ENCODE measurements around the gene SPACA7.

The SPACA7 gene

DNA sequence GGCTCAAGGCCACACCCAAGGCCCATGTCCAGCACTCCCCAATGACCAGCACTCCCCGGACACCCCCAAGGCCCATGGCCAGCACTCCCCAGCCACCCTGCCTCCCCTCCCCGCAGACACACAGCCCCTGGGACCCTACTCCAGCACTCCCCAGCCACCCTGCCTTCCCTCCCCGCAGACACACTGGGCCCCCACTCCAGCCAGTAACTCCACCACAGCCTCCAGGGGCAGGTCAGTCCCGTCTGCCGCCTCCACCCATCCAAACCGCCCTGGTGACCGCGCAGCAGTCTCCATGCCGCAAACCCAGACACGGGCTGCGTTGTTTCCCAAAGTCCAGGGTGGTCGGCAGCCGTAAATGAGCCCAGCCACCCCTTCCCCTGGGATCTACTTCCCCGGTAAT is 70.7 kb downstream of the SPACA7 start:
- no peak for DNase-seq (ENCODE audit: low read depth in 2 of 2, low spot score in 1 of 2)

DNA sequence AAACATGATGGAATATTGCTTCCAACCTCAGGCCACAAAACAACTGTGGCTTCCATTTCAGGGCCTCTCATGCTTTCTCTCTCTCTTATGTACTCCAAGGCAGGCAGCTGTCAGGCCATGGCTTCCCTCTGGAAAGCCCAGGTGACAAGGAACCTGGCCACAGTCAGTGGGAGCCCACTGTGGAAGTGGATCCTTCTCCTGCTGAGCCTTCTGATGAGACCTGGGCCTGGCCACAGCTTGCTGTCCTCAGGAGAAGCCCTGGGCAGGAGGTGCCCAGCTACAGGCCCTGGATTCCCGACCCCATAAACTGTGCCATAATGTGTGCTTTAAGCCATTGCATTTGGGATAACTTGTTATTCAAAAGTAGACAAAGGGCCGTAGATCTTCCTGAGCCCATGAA is 71.2 kb downstream of the SPACA7 start:
- DNase-seq (ENCODE audit: low read depth in 2 of 2, low spot score in 1 of 2): no peak

DNA sequence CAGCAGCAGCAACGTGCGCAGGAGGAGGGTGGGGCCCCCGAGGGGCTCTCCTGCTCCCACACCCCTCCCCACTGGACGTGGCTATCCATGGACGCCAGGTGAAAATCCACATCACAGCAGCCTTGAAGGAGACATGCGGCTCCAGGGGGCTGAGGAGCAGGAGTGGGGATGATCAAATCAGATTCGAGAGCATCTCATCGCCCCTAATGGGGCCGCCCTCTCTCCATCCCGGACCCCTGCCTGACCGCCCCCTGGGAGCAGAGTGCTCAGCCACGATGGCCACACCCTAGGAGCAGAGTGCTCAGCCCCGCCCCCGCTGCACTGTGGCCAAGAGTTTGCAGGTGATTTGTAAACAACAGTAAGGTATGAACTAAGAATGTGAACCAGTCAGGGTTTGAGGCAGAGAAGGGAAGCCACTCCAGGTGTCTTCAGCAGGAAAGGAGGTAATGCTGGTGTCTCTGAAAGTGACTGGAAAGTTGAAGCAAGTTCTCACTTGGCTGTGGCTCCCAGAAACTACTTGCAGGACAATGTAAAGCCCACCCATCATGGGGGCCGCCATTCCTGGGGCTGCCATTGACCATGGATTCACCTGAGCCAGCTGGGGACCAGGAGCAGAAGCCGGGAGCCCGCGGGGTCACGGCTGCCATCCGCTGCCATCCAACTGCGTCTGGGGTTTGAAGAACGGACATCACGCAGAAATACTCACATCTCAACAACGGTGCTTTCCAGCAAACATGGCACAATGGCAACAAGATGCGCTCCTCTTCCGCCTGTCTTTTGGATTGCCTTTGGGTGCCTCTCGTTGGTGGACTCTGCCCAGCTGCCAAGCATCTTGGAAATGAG is 71.8 kb downstream of the SPACA7 start:
- no peak for DNase-seq (ENCODE audit: low read depth in 2 of 2, low spot score in 1 of 2)

DNA sequence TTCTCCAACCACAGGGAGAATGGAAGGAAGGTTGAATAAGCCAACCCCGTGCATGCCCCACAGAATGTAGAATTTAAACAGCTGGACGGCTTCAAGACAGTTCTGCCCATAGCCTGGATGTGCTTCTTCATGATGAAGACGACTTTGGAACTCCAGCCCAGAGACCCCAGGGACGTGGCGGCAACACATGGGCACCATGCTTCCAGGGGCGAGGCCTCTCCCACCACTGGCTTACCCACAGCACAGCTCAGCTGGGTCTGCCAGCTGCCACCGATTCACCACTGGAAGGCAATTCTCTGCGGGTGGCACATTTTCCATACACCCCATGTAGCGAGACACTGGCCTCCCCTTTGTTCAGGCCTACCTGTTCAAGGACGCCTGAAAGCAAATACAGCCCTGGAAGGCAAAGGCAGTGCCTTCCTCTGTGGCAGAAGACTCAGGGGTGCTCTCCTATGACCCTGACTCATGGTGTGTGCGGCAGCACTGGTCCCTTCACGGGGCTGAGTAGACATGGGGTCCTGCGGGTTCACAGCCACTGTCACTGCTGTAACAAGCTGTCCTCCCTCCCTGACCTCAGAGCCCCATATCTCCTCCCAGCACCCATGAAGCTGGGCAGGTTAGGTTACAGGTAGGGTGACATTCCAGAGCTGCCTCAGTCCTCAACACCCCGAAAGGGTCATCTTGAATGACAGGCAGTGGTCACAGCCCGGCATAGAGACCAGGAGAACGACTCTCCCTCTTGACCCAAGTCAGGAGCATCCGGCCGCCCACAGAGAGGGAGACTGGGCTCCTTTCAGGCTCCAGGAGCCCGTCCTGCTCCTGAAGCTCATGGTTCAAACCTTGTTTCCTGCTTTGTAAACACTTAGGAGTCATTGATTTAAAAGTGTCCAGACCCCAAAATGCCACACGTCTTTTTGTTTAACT is 72.7 kb downstream of the SPACA7 start:
- no peak for DNase-seq (ENCODE audit: low read depth in 2 of 2, low spot score in 1 of 2)

DNA sequence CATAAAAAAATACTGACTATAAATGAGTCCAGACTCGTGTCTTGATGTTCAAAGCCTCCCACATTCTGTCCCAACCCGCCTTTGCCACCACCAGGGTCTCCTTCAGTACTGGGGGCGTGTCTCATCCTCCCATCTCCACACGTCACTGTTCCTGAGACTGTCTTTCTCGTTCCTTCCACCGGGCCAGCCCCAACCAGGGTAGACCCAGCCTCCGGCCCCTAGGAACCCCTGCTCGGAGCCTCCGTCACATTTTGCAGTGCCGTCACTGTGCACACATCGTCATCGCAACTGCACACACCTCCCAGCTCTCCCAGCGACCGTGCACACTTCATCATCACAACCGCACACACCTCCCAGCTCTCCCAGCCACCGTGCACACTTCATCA is 73.4 kb downstream of the SPACA7 start:
- DNase-seq (ENCODE audit: low read depth in 2 of 2, low spot score in 1 of 2): no peak

DNA sequence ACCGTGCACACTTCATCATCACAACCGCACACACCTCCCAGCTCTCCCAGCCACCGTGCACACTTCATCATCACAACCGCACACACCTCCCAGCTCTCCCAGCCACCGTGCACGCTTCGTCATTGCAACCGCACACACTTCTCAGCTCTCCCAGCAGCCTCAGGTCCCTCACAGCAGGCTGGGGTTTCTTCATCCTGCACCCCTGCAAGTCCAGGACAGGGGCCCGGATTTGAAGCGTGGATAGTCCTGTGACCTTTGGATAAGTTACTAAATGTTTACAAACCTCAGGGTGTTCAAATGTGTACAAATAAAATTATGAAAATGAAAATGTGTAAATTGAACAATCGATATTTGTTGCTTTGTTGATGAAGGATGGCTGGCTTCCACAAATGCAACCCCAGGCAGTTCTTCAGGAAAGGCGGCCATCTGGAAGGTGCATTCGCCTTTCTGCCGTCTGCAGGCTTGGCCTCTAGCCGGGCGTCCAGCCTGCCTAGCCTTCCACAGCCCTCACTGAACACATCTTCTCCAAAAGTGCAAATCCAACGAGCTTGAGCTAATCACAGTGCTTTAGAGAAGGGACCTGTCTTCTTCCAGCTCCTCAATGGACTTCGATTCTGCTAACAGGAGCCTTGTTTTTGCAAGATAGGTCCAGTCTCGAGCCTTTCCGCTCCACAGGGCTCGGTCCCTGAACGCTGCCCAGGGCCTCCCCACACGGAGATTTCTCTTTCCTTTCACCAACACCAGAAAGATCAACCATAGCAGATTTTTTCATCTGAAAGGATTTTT is 74.2 kb downstream of the SPACA7 start:
- no peak for DNase-seq (ENCODE audit: low read depth in 2 of 2, low spot score in 1 of 2)

DNA sequence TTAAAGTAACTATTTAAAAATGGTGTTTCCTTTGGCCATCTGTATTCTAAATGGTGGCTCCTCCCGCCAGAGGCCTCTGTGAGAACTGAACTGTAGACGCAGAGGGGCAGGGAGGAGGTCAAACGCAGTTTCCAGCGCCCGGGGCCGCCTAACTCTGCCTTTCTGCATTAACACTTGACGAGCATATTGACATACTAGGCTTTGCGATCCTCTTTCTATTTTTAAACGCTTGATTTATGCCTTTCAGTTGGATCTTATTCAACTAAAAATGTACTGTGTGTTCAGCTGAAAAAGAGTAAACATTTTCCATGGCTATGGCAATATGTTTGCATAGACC is 74.7 kb downstream of the SPACA7 start:
- DNase-seq (ENCODE audit: low read depth in 2 of 2, low spot score in 1 of 2): no peak

DNA sequence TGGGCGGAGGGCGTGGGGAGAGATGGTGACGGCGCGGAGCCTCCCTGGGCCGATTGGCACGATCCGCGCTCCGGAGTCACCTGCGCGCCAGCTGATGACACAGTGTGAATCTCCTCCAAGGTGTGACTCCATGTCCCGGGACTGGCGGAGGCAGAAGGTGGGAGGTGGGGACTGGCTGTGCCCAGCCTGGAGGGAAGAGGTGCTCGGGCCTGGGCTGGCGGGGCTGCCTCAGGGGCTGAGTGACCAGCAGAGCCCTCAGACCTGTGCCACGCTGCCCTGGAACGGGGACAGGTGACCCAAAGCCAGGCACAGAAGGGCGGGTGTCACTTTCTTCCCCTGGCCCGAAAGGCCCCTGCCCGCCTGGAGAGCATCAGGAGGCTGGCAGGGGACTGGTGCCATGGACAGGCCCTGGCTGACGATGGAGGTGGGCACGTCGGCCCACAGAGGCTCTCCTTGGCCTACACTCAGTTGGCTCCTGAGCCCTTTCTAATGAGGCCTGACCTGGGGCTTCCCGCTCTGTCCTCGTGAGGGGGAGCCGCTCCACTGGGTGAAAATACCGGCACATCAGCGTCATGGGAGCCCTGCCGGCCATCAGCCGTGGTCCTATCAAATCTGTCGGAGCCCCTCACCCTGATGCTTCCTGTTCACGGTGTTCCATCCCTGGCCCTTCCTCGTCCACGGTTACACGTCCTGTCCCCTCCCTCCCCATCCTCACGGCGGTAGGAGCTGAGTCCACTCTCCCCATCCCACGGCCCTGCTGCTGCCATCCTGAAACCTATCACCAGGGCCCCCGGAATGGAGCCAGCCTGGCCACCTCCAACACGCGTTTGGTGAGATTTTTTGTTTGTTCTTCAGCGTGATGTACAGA is 75.6 kb downstream of the SPACA7 start:
- no peak for DNase-seq (ENCODE audit: low read depth in 2 of 2, low spot score in 1 of 2)

DNA sequence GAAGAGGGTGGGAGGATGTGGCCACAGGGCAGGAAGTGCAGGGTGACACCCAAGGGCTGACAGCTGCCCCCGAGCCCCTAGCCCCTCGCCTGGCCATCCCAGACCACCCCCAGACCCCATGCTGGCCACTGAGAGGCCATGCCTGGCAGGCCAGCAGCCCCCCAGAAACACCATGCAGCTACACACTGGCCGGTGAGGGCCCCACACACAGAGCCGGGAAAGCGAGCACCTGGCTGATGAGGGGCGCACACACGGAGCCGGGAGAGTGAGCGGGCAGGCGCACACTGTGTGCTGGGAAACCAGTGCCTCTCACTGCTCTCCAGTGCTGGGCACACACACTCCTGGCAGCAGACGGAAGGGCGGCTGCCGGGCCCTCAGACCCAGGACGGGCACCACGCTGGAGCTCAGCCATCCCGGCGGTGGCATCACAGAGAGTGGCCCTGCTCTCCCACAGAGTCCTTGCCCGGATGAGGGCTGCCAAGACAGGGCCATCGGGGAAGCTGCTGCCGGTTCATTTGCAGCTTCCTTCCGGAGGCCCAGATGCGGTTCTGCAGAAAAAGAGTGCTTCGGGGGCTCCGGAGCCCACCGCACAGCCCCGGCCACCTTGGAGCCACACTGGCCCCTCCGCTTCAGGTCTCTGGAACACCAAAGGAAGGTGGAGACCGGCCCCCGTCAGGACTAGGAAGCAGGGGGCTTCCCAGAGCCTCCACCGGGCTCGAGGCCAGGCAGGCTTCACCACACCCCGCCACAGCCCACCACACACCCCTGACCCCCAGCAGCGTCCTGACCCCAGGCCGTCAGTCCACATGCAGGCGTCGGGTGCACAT is 76.4 kb downstream of the SPACA7 start:
- DNase-seq (ENCODE audit: low read depth in 2 of 2, low spot score in 1 of 2): no peak

DNA sequence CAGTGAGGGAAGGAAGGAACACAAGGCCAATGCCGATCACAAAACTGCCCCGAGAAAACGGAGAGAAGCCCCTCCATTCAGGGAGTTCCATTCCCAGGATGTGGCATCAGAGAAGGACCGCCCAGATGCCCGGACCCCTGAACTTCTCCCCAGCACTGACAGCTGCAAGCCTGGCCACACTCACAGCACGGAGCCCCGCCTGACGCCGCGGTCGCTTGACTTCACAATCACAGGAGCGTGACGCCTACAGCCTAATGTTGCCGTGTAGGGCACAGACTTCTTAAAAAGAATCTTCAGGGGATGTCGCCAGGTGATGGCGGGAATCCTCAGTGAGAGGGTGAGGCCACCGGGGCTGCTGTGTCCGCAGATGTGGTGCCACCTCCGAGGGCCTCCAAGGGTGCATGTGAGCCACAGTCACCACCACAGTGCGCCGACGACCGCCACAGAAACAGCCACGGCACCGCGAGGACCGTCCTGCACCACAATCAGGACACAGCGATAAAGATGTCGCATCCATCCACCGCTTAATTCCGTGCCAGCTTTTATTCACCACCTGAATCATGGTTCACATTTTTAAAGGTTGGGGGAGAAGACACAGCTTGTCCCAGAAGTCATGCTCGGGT is 77.2 kb downstream of the SPACA7 start:
- no peak for DNase-seq (ENCODE audit: low read depth in 2 of 2, low spot score in 1 of 2)

DNA sequence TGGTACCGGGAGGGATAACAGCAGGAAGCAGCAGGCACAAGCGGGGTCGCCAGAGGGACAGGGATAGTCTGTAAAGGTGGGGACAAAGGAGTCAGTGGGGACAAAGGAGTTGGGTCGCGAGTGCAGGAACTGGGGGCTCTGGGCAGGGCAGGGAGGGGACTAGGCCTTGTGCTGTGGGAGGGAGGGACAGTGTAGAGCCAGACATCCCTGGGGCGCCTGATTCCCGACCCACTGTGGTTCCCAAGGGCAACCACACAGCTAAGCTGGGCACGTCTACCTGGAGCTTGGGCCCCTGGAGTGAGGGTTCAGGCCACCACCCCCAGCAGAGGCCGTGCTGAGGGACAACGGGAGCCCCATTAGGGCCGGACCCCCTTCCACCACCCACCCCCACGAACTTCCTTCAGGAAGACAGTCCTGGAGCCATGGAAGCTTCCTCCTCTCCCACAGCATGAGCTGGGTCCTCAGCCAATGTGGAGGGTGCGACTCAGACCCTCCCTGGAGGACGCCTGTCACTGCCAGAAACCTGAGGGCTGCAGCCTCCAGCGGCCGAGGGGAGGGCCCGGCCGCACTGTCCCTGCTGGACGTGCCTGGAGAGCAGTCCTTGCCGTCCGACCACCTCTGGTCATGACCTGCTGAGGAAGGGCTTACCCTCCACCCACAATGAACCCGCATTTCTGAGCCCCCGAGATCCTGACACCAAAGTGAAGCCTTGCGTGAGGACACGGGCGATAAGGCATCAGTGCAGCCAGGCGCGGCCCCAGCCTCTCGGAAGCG is 77.9 kb downstream of the SPACA7 start:
- no peak for DNase-seq (ENCODE audit: low read depth in 2 of 2, low spot score in 1 of 2)

DNA sequence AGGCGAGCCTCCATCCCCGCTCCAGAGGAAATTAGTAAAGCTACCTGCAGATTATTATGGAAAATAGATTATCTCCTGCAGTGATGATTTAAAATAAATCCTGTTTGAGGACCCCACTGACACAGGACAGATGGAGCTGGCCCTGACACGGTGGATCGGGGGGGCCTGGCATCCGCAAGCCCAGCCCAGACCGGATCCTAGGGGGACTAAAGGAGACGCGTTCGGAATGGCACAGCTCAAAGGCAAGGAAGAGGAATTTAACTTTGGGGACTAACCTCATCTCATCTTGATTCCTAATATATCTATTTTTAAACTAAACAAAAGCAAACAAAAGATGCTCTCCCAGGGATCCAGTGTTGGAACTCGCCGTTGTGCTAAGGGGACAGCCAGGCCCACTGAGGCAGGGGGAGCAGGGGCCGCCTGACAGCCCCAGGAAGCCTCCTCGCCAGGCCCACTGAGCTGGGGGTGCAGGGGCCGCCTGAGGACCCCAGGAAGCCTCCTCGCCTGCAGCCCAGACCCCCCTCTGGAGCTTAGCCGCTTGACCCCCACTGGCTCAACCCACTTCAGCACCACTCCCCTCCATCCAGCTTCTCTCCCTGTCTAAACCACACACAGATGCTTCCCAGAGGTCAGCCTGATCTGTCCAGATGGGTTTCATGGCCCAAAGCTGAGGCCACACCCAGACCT is 78.6 kb downstream of the SPACA7 start:
- DNase-seq (ENCODE audit: low read depth in 2 of 2, low spot score in 1 of 2): no peak

DNA sequence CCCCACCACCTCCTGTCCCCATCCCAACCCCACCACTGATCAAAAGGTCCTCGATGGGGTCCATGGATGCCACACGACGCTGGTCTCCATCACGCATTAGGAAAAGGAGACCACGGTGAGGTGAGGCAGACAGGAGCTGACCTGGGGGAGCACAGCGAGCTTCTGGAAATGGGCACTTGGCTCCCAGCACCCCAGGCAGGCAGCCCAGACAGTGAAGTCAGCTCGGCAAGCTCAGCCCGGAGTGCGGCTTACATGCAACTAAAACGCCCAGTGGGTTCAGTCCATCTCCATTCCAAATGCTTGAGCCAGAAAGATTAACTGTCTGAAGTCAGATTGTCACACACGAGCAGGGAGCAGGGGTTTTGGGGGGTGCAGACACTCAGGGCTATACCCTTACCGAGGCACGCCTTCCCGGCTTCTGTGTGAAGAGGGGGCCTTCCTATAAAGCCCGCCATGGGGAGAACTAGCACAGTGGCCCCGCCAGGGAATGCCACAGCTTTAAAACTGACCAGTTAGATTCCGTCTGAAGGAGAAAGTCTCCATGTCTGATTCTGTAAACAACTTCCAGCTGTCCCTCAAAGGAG is 79.4 kb downstream of the SPACA7 start:
- no peak for DNase-seq (ENCODE audit: low read depth in 2 of 2, low spot score in 1 of 2)

DNA sequence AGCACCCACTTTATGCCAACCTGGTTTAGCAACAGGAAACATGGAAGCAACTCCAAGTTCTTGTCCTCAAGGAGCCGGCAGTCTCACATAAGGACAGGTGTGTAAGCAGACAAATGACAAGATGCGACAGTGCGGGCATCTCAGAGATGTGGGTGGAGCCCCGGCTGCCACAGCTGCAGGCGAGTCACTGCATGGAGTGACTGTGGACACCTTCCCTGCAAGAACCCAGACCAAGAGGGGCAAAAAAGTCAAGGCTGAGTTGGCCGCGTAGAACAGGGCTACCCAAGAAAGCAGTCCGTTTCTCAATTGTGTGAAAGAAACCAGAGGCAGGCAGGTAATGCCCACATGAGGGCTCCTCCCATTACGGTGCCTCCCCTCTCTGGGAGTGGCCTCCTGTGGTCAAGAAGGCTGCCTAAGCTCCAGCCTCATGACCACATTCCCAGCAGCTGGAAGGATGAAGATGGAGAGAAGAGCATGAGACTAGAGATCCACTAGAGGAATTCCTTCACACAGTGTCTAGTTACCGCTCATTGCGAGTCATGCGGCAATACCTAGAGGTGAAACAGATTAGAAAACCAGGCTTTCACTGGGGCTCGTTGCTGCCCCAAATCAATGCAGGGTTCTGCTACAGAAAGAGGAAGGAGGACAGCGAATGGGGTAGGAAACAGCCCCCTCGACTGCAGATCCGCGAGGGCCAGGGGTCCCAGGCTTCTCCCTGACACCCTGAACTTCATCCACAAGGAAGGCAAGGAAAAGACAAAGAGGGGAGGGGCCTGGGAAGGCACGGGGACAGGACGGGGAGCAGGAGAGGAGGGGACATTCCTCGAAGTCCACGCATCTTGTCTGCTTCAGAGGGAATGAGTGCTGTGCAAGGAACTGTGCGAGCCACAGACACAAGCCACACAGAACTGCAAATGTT is 80.2 kb downstream of the SPACA7 start:
- no peak for DNase-seq (ENCODE audit: low read depth in 2 of 2, low spot score in 1 of 2)

DNA sequence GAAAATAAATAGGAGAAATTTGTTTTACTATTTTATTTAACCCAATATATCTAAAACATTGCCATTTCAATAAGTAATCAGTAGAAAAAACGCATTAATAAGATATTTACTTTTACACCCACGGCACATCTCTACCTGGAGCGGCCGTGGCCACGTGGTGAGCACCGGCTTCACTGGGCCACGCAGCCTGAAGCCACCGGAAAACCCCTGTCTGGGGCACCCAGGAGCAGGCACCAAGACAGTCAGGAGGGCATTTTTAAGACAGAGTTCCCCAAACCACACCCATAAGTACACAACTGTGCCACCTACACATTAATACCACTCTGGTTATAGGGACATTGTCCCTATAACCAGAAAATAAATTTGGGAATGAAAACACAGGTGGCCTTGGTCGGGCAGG is 80.9 kb downstream of the SPACA7 start:
- no peak for DNase-seq (ENCODE audit: low read depth in 2 of 2, low spot score in 1 of 2)

DNA sequence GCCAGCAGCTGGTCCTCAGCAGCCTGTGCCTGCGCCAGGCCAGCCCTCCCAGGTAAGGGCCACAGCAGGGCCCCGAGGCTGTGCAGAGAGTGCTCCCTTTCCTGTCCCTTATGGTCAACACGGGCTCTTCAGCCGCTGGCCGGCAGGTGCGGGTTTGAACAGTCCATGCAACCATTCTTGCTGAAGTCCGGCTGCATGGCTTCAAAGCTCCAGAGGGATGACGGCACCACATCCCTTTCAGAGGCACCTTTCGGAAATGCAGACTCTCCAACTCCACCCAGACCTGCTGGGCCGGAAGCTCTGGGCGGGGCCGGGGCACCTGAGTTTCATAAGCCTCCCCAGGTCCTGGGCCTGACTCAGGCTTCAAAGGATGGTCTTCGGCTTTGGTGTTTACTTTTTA is 81.3 kb downstream of the SPACA7 start:
- no peak for DNase-seq (ENCODE audit: low read depth in 2 of 2, low spot score in 1 of 2)

DNA sequence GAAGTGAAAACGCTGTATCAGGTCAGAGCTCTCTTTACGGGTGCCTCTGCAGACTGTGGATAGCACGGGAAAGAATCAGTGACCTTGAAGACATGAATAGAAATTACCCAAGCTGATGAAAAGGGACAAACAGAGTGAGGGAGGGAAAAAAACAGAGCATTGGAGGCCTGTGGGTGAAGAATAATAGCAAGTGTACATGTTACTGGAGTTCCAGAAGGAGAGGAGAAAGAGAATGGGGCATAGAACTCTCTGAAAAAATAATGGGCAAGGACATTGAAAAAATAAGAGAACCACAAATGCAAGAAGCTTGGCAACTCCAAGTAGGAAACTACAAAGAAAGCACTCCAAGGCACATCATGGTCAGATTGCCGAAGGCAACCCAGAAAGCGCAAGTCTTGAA is 86.3 kb downstream of the SPACA7 start:
- no peak for DNase-seq (ENCODE audit: low read depth in 2 of 2, low spot score in 1 of 2)
